ENCODE data around the gene GRWD1.

GRWD1 gene

GRCh38 chr19:48496959-48497727 lies 51.4 kb downstream of the GRWD1 start:
- no peak for DNase-seq (ENCODE audit: low read depth, low spot score)

- DNase-seq (ENCODE audit: low read depth, low spot score), result no peak
These were observed 52.2 kb downstream of the GRWD1 start for GRCh38 chr19:48497728-48498594.

- no peak for DNase-seq (ENCODE audit: low read depth, low spot score)
These were observed 53.0 kb downstream of the GRWD1 start for GRCh38 chr19:48498595-48499311.

GRCh38 chr19:48499316-48500090 lies 53.7 kb downstream of the GRWD1 start:
- DNase-seq (ENCODE audit: low read depth, low spot score), result no peak

DNA sequence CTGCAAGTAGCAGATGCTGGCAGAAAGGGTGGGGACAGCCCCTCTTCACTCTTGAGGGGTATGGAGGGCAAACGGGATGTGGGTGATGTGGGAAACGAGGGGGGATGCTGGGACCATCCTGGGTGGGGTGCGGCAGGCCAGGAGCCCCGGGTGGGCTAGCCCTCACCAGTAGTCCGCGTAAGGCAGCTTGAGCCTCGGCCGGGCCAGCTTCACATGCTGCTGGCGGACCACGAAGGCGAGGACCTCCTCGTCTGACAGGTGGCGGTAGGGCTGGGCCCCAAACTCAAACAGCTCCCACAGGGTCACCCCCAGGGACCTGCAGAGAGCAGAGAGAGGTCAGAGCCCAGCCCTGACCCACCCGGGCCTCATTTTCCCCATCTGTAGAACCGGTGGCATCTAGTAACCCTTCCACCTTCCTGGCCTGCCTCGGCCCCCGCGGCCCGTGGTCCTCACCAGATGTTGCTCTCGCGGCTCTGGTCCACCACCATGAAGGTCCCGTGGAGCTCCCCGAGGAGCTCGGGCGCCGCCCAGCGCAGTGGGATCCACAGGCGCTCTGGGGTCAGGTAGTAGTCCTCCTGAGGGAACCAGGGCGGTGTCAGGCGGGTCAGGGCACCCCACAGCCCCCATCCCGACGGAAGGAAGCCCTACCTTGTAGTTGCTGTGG lies 55.2 kb downstream of the GRWD1 start:
- no peak for DNase-seq (ENCODE audit: low read depth, low spot score)

- DNase-seq (ENCODE audit: low read depth, low spot score), result no peak
These were observed 55.9 kb downstream of the GRWD1 start for GRCh38 chr19:48501494-48502349.

DNA sequence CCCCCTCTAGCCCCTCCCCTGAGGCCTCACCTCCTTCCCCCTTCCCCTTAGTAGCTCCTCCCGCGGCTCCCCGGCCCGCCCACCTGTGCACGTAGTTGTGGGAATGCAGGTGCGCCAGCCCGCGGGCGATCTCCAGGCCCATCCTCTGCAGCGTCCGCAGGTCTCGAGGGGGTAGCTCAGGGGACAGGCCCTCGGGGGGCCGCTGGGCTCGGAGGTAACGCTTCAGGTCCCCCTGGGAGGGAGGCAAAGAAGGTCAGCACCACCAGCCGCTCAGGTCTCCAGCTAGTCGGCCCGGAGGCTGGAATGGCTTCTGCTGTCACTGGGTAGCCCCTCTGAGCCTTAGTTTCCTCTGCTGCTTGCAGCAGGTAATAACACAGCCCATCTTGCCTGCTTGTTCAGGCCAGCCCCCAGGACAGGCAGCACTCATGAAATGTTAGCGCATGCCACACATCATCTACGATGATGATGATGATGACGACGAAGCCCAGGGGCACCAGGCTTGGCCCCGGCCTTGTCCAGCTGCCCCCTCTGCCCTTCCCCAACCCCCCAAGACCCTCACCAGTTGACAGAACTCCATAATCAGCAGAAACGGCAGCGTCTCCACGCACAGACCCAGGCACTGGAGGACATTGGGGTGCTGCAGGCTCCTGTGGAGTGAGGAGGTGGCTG lies 56.7 kb downstream of the GRWD1 start:
- DNase-seq (ENCODE audit: low read depth, low spot score), result no peak

GRCh38 chr19:48506138-48506733 lies 60.5 kb downstream of the GRWD1 start:
- no peak for DNase-seq (ENCODE audit: low read depth, low spot score)

All from activated CD4-positive, CD25-positive, alpha-beta regulatory T cell treated with anti-CD3 and anti-CD28 coated beads, Interleukin-2, amount 50 U/mL, for 16 hours (primary cell).